Measurements from ENCODE around the gene C14orf180. TPM values are rescaled to one million over a fixed set of nuclear protein-coding genes. Genes with fewer than 3 reads are reported as not detected.
"Not testable (repeated sequence)": the region's sequence is repeated elsewhere in the genome, so short reads cannot be mapped to it uniquely, and the experiment has no call there.

Gene C14orf180
- total RNA-seq, 1 experiment from 2014 or later, result not detected

- DNase-seq (ENCODE audit: low read depth), result no peak
Observed at GRCh38 chr14:104611881-104612280, 32.3 kb downstream of the C14orf180 start.

DNA sequence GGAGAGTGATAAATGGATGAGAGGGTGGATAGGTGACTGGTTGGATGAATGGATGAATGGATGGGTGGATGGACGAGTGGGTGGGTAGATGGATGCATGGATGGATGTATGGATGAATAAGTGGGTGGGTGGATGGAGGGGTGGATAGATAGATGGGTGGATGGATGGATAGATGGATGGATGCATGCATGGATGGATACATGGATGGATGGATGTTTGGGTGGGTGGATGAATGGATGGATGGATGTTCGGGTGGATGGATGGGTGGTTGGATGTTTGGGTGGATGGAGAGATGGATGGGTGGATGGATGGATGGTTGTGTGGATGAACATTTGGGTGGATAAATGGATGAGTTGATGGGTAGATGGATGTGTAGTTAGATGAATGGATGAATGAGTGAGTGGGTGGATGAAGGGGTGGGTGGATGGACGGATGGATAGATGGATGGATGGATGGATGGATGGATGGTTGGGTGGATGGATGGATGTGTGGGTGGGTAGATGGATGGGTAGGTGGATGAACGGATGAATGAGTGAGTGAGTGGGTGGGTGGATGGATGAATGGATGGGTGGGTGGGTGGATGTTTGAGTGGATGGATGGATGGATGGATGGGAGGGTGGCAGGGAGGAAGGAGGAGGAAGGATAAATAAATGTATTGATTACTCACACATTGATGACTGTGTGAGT lies 34.7 kb downstream of the C14orf180 start:
- DNase-seq (ENCODE audit: low read depth), result no peak

- DNase-seq (ENCODE audit: low read depth), result no peak
Observed at GRCh38 chr14:104624939-104625338, 45.4 kb downstream of the C14orf180 start.

DNA sequence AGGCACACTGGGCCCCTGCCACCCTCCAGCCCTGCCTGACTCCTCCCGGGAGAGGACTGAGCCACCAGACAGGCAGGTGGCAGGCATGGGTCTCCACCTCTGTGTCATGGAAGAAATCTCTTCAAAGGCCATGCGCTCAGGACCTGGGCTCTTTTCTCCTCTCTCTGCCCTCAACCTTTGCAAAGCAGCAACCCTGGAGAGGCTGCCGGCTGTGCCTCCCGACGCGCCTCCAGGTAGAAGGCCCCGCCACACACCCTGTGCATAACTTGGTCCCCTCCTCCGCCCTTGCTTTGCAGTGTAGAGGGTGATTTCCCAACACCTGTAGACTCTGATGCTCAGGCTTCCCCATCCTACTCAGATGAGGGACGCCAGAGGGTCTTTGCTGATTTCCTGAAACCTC lies 53.2 kb downstream of the C14orf180 start:
- no peak for DNase-seq (ENCODE audit: low read depth)

GRCh38 chr14:104633276-104634137 lies 53.9 kb downstream of the C14orf180 start:
- DNase-seq (ENCODE audit: low read depth), result no peak

- DNase-seq (ENCODE audit: low read depth), result no peak
Observed at GRCh38 chr14:104634138-104634760, 54.7 kb downstream of the C14orf180 start.

DNA sequence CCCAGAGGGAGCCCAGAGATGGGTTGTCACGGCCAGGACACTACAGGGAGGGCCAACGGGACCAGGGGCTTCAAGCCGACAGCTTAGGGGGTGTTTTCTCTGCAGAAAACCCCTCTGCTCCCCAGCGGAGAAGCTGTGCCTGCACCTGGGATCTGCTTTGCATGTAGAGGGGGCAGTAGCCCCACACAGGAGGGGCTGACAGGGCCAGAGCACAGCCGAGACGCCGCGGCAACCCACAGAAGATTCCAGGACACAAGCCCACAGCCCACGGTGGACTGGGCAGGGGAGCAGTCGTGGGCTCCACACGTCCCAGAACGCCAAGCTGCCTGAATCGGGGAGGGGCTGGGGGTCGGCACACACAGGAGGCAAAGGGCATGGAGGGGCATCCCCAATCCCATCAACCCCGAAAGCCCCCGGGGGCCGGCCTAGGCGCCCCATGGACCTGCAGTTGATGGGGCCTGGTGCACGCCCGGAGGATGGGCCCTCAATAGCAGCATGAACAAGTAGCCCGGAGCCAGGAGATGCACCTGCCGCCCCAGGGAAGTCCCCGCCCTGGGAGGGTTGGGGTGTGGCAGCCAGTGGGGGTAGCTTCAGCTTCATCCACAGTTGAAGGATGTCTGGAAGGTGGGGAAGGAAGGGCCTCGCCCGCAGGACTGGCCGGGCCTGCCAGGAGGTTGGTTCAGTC lies 55.5 kb downstream of the C14orf180 start:
- DNase-seq (ENCODE audit: low read depth), result no peak

GRCh38 chr14:104635717-104636116 lies 56.2 kb downstream of the C14orf180 start:
- no peak for DNase-seq (ENCODE audit: low read depth)

GRCh38 chr14:104636131-104636530 lies 56.6 kb downstream of the C14orf180 start:
- DNase-seq (ENCODE audit: low read depth), result no peak

- not testable (repeated sequence) for DNase-seq (ENCODE audit: low read depth)
Observed at GRCh38 chr14:104636846-104637545, 57.4 kb downstream of the C14orf180 start.

DNA sequence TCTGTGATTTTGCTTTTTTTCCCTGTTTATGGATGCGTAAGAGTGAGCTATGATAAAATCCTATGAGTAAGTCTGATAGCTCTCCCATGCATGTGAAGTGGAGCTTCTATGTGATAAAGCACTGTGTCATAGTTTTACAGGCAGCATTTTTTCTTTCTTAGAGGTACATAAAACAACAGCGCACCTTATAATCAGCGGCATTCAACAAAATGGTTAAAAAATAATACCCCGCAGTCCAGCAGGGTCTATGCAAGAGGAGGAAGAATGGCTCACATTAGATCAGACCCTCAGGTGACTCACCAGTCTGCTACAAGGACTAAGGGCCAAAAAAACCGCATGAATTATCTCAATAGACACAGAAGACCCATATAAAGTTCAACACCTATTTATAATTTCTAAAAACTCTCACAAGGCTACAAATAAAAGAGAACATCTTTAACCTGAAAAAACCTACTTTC lies 58.0 kb downstream of the C14orf180 start:
- peak; percentile 46 for DNase-seq (ENCODE audit: low read depth)

- DNase-seq (ENCODE audit: low read depth), result no peak
Observed at GRCh38 chr14:104638190-104638589, 58.6 kb downstream of the C14orf180 start.

DNA sequence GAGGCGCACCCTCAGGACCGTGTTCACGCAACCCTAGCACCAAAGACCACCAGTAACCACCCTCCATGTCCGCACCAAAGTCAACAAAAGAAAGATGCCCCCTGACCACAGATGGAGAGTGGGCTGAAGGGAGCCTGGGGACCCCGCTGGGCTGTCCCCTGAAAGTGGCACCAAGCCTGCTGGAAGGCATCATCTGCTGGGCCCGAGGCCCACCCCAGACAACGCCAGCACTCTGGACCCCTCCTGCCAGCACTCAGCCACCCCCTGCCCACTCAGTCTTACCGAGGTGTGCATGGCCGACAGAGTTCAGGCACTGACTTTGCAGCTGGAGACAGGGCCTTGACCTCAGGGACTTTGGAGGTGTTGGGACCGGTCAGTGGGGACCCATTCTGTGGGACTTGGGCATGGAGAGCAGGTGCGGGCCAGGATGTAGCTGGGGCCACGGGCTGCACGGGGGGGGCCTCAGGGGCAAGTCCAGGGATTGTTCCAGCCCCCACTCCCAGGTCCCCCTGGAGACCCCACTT lies 59.4 kb downstream of the C14orf180 start:
- DNase-seq (ENCODE audit: low read depth), result no peak

- DNase-seq (ENCODE audit: low read depth), result no peak
Observed at GRCh38 chr14:104639471-104639870, 59.9 kb downstream of the C14orf180 start.

Other genes starting within 250 kb of the C14orf180 start
- 7.4 and 7.5 TPM in 2 replicates for gene TMEM179, start 25.0 kb downstream of the C14orf180 start, total RNA-seq (2014; rRNA removed; shearing (Covaris generic))
- gene INF2, start 109.9 kb downstream of the C14orf180 start, total RNA-seq (2014; rRNA removed; shearing (Covaris generic)), result 40.6 and 48.9 TPM in 2 replicates
- 0.57 and 2.7 TPM in 2 replicates for gene ADSS1, start 144.5 kb downstream of the C14orf180 start, total RNA-seq (2014; rRNA removed; shearing (Covaris generic))
- 525 and 582 TPM in 2 replicates for gene SIVA1, start 173.4 kb downstream of the C14orf180 start, total RNA-seq (2014; rRNA removed; shearing (Covaris generic))
- 125 and 141 TPM in 2 replicates for gene AKT1, start 216.0 kb downstream of the C14orf180 start, total RNA-seq (2014; rRNA removed; shearing (Covaris generic))
- gene ZBTB42, start 221.3 kb downstream of the C14orf180 start, total RNA-seq (2014; rRNA removed; shearing (Covaris generic)), result 2.4 and 2.9 TPM in 2 replicates